Aortic smooth muscle cell (primary cell): ENCODE measurements around the gene PHF5A. TPM values are rescaled to one million over a fixed set of nuclear protein-coding genes. Genes with fewer than 3 reads are reported as not detected.

Experiments
- total RNA-seq: library from RNA; depleted of rRNA; stranded (reverse); fragments of >200 nt; gene quantifications from 2 replicates; pipeline ENCODE4 v1.2.3, GENCODE V29; 2014

The PHF5A gene
- 51.9 and 53.2 TPM in 2 replicates for total RNA-seq

GRCh38 chr22:41468381-41469217 lies at the start of gene PHF5A, which contains the start of gene ACO2:
Gene PHF5A (minus strand): TSS chr22:41468692. CDS start chr22:41468653, 39 bp downstream.
Gene ACO2 (plus strand): TSS chr22:41469117. CDS start chr22:41469147, 30 bp downstream.

GRCh38 chr22:41446639-41447434 lies 21.7 kb downstream of the PHF5A start, which contains the start of gene TOB2:
Gene TOB2 (minus strand): TSS chr22:41446801. CDS start chr22:41437345, 9,456 bp downstream.

Other genes with a start within 250 kb of the PHF5A start
- gene CHADL, start 227.8 kb downstream of the PHF5A start, total RNA-seq = 0.66 and 0.81 TPM in 2 replicates
- 38.1 and 62.0 TPM in 2 replicates for gene RANGAP1, start 182.5 kb downstream of the PHF5A start, total RNA-seq
- gene ZC3H7B, start 167.2 kb downstream of the PHF5A start, total RNA-seq = 46.5 and 47.9 TPM in 2 replicates
- 10.8 and 12.1 TPM in 2 replicates for gene TEF, start 86.8 kb downstream of the PHF5A start, total RNA-seq
- gene TOB2, start 21.9 kb downstream of the PHF5A start, total RNA-seq = 12.2 and 12.5 TPM in 2 replicates
- 65.3 and 81.6 TPM in 2 replicates for gene ACO2, start 425 bp upstream of the PHF5A start, total RNA-seq
- 24.9 and 27.0 TPM in 2 replicates for gene POLR3H, start 75.8 kb upstream of the PHF5A start, total RNA-seq
- 2.5 and 4.7 TPM in 2 replicates for gene CSDC2, start 92.3 kb upstream of the PHF5A start, total RNA-seq
- gene PMM1, start 121.1 kb upstream of the PHF5A start, total RNA-seq = 16.2 and 23.6 TPM in 2 replicates
- gene DESI1, start 152.4 kb upstream of the PHF5A start, total RNA-seq = 10.4 and 11.1 TPM in 2 replicates
- gene XRCC6, start 152.6 kb upstream of the PHF5A start, total RNA-seq = 338 and 357 TPM in 2 replicates
- gene SNU13, start 220.2 kb upstream of the PHF5A start, total RNA-seq = 59.3 and 86.3 TPM in 2 replicates
- 1.2 TPM in 2 replicates for gene MEI1, start 230.8 kb upstream of the PHF5A start, total RNA-seq